ENCODE results near the gene QPCTL.
A peak's percentile ranks its signal among the peaks of the same experiment; 100 is the strongest.
"Not testable (repeated sequence)": the region's sequence is repeated elsewhere in the genome, so short reads cannot be mapped to it uniquely, and the experiment has no call there.

The QPCTL gene

GRCh38 chr19:45717983-45718650, 25.7 kb downstream of the QPCTL start:
- no peak for DNase-seq

GRCh38 chr19:45720065-45720464, 27.6 kb downstream of the QPCTL start:
- not testable (repeated sequence) for DNase-seq

GRCh38 chr19:45728683-45729082, 36.2 kb downstream of the QPCTL start:
- DNase-seq: not testable (repeated sequence)

- DNase-seq: no peak
These were observed 37.4 kb downstream of the QPCTL start for GRCh38 chr19:45729800-45730290.

GRCh38 chr19:45730368-45731288, 38.2 kb downstream of the QPCTL start, which contains the start of gene FBXO46:
TSS of gene FBXO46 (minus strand) at chr19:45730896. CDS start at chr19:45713495, 17,401 bp downstream.
- peak; percentile 96 for DNase-seq

GRCh38 chr19:45733160-45733810, 40.8 kb downstream of the QPCTL start, which contains the start of gene MEIOSIN:
TSS of gene MEIOSIN (plus strand) at chr19:45733439. CDS start at chr19:45735377, 1,938 bp downstream.
- no peak for DNase-seq

- DNase-seq: no peak
These were observed 47.3 kb downstream of the QPCTL start for GRCh38 chr19:45739498-45740439.

GRCh38 chr19:45742969-45743368, 50.5 kb downstream of the QPCTL start:
- DNase-seq: no peak

GRCh38 chr19:45745606-45746005, 53.1 kb downstream of the QPCTL start:
- DNase-seq: no peak

GRCh38 chr19:45746866-45747265, 54.4 kb downstream of the QPCTL start:
- DNase-seq: no peak

GRCh38 chr19:45747513-45747912, 55.0 kb downstream of the QPCTL start:
- no peak for DNase-seq

GRCh38 chr19:45751483-45751882, 59.0 kb downstream of the QPCTL start:
- not testable (repeated sequence) for DNase-seq

GRCh38 chr19:45752639-45753038, 60.2 kb downstream of the QPCTL start:
- DNase-seq: no peak

- DNase-seq: no peak
These were observed 61.1 kb downstream of the QPCTL start for GRCh38 chr19:45753548-45753947.

Data from CD4-positive, alpha-beta T cell treated with Interleukin-21 for 1 hour (primary cell).